RWPE2 (cell line): Measurements from ENCODE around the gene CAPN9.

Experiments
- ATAC-seq: fragments of 200-7000 bp; cut with Tn5 transposase; 3 replicates; pipeline ENCODE4 v1.9.1; 2021; ENCODE audit warnings: low read depth
- DNase-seq: peaks from one replicate; pipeline ENCODE4 v3.0.0-alpha.2; 2020; ENCODE audit warnings: low spot score
- H3K27ac ChIP-seq: fragments of 450-650 bp; 2 replicates; pipeline ENCODE4 v1.5.1; 2017; ENCODE audit warnings: mild to moderate bottlenecking; ENCODE audit not compliant: poor library complexity, severe bottlenecking
- H3K27me3 ChIP-seq: fragments of 250-450 bp; sonication (Bioruptor Pico); 2 replicates; pipeline ENCODE4 v1.5.1; 2021; ENCODE audit warnings: mild to moderate bottlenecking, moderate library complexity; ENCODE audit not compliant: insufficient read depth, poor library complexity, severe bottlenecking
- H3K36me3 ChIP-seq: fragments of 250-450 bp; sonication (Bioruptor Pico); 2 replicates; pipeline ENCODE4 v1.5.1; 2020; ENCODE audit warnings: low read depth, mild to moderate bottlenecking, moderate library complexity
- H3K4me1 ChIP-seq: fragments of 250-450 bp; sonication (Bioruptor Pico); 2 replicates; pipeline ENCODE4 v1.5.1; 2021; ENCODE audit warnings: mild to moderate bottlenecking, moderate library complexity; ENCODE audit not compliant: insufficient read depth, poor library complexity, severe bottlenecking
- H3K4me3 ChIP-seq: fragments of 250-450 bp; sonication (Bioruptor Pico); 2 replicates; pipeline ENCODE4 v1.5.1; 2021; ENCODE audit warnings: mild to moderate bottlenecking, moderate library complexity; ENCODE audit not compliant: severe bottlenecking
- H3K9me3 ChIP-seq: fragments of 250-450 bp; sonication (Bioruptor Pico); 2 replicates; pipeline ENCODE4 v1.5.1; 2021; ENCODE audit warnings: mild to moderate bottlenecking, moderate library complexity; ENCODE audit not compliant: severe bottlenecking
- TF ChIP-seq, protein P1 (sequence below): fragments of 450-650 bp; IDR thresholded peaks from one replicate; pipeline ENCODE4 v1.5.1; 2017; ENCODE audit warnings: mild to moderate bottlenecking, moderate library complexity; ENCODE audit not compliant: poor library complexity, severe bottlenecking

CAPN9 gene

DNA sequence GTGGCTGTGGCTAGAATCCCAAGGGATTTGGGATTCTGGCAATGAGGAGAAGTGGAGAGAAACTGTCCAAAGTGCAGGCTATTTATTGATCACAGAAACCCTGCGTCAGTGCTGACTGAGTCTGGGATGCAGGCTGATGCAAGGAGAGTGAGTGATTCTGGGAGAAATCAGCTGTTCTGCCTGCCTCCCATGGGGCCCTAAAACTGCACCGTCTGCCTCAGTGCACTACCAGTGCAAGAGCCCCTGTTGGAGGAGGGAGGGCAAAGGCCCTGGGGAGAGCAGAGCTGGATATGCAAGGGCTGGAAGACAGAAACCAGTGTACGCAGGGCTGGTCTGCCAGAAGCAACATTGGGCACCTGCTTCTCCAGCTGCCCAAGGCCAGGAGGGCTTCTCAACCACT, 78.6 kb downstream of the CAPN9 start:
- ATAC-seq (no peak), DNase-seq (no peak)
- H3K4me3 ChIP-seq = no peak overlapping the region
- TF ChIP-seq, protein P1, sequence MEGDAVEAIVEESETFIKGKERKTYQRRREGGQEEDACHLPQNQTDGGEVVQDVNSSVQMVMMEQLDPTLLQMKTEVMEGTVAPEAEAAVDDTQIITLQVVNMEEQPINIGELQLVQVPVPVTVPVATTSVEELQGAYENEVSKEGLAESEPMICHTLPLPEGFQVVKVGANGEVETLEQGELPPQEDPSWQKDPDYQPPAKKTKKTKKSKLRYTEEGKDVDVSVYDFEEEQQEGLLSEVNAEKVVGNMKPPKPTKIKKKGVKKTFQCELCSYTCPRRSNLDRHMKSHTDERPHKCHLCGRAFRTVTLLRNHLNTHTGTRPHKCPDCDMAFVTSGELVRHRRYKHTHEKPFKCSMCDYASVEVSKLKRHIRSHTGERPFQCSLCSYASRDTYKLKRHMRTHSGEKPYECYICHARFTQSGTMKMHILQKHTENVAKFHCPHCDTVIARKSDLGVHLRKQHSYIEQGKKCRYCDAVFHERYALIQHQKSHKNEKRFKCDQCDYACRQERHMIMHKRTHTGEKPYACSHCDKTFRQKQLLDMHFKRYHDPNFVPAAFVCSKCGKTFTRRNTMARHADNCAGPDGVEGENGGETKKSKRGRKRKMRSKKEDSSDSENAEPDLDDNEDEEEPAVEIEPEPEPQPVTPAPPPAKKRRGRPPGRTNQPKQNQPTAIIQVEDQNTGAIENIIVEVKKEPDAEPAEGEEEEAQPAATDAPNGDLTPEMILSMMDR = no peak
- H3K9me3 ChIP-seq = no peaks in the 10 kb centered on the region
- H3K36me3 ChIP-seq = no peaks in the 10 kb centered on the region
- H3K27me3 ChIP-seq = no peaks in the 10 kb centered on the region
- no peak overlapping the region for H3K27ac ChIP-seq
- H3K4me1 ChIP-seq = no peaks in the 10 kb centered on the region

DNA sequence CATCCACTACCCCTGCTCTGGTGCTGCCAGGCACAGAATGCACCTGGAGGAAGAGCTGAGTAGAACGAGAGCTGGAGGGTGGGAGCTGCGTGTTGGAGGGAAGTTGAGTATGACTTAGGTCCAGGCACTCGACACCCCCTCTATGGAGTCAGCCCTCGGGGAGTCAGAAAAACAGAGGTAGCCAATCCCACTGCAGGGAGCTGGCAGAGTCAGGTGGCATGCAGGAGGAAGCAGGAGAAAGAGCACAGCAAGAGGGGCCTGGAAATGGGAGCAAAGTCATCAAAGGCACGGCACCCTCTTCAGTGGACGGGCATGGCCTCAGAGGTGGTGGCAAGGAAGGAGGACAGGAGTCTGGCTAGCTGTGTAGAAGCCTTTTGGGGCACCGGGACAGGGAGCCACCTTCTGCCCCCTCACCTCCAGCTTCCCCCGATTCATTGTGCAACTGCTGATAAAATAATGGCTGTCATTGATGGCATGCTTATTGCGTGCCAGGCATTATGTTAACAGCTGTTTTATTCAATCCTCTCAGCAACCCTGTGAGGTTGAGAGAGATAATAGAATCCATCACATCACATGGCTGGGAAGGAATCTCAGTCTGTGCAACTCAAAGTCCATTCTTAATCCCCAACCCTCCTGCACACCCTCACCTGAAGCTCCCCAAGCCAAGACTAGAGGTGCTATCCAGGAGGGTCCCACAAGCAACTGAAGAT, 79.1 kb downstream of the CAPN9 start:
- Histone ChIP-seq H3K27ac (no peak overlapping the region), H3K27me3 (no peaks in the 10 kb centered on the region), H3K9me3 (no peaks in the 10 kb centered on the region), H3K4me3 (no peak overlapping the region), H3K4me1 (no peaks in the 10 kb centered on the region), H3K36me3 (no peaks in the 10 kb centered on the region)
- ATAC-seq (no peak), DNase-seq (no peak)
- TF ChIP-seq, protein P1 = no peak

DNA sequence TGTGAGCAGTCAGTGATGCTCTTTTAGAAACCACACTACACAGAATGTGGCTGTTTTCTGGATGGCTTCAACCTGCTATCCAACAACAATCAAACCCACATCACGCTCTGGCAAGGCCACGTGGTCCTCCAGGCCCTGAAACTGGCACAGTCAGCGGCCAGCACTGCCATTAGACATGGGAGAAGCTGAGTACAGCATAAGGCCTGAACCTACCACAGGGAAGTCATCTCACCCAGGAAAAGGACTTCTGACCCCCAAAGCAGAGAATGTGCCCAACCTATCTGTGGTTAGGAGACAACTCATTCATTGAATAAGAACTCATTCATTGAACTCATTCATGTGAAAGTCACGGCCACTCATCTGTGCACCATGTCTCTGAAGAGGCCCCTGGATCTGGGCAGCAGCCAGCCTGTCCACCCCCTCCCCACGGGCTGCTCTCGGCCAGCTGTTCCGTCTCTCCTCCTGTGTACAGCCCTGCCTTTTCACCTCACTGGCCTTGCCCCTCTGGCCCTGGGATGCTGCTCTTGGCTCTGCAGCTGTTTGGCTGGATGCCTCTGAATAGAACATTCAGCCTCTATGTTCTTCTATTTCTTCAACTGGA, 80.0 kb downstream of the CAPN9 start:
- no peak for DNase-seq
- ATAC-seq = no peak
- no peaks in the 10 kb centered on the region for H3K4me1 ChIP-seq
- H3K4me3 ChIP-seq = no peak overlapping the region
- no peak overlapping the region for H3K27ac ChIP-seq
- H3K27me3 ChIP-seq = no peaks in the 10 kb centered on the region
- H3K36me3 ChIP-seq = no peaks in the 10 kb centered on the region
- no peaks in the 10 kb centered on the region for H3K9me3 ChIP-seq
- TF ChIP-seq, protein P1 = no peak

DNA sequence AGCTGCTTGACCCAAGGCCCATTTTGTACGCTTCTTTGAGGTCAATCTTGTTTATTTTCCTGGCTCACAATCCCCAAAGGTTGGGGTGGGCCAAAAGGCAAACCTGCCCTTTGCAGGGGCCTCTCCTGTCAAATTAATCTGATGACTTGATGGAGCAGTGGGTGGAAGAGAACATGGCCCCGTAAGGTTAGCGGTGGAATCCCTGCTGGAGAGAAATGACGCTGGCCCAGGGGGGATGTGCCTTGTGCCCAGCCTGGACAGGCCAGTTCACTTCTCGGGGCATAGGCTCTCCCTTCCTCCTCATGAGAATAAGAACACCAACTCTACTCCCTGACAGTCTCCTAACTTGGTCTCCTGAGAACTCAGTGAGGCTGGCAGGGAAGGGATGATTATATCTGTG, 80.6 kb downstream of the CAPN9 start:
- Histone ChIP-seq H3K27ac (no peak overlapping the region), H3K4me3 (no peak overlapping the region), H3K4me1 (no peaks in the 10 kb centered on the region), H3K9me3 (no peaks in the 10 kb centered on the region), H3K36me3 (no peaks in the 10 kb centered on the region), H3K27me3 (no peaks in the 10 kb centered on the region)
- ATAC-seq (no peak), DNase-seq (no peak)
- TF ChIP-seq, protein P1 = no peak

DNA sequence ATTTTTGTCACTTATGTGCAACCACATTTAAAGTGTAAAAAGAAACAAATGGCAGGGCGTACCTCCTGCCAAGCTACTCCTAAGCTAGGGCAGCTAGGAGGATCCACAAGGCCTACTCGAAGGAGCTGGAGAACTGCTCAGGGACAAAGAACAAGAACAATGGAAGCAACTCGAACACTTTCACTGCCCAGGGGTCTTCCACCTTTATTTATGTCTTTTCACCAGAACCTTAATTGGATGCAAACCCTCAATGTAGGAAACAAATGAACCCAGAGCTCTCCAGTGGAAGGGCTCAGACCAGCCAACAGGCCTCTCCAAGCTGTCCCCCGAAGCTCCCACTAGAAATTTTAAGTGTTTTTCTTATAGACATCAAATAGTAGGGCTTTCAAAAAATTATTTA, 81.2 kb downstream of the CAPN9 start:
- Histone ChIP-seq H3K4me1 (no peaks in the 10 kb centered on the region), H3K4me3 (no peak overlapping the region), H3K27ac (no peak overlapping the region), H3K9me3 (no peaks in the 10 kb centered on the region), H3K36me3 (no peaks in the 10 kb centered on the region), H3K27me3 (no peaks in the 10 kb centered on the region)
- ATAC-seq (no peak), DNase-seq (no peak)
- TF ChIP-seq, protein P1 = no peak
